HG02798 (cell line): ENCODE measurements around the gene CHST6.
"Not testable (repeated sequence)": the region's sequence is repeated elsewhere in the genome, so short reads cannot be mapped to it uniquely, and the experiment has no call there.

Experiments
- ATAC-seq: cut with Tn5 transposase; IDR thresholded peaks from one replicate; pipeline ENCODE4 v1.9.1; 2021; ENCODE audit warnings: mild to moderate bottlenecking; ENCODE audit not compliant: unreplicated experiment, poor library complexity

The CHST6 gene

DNA sequence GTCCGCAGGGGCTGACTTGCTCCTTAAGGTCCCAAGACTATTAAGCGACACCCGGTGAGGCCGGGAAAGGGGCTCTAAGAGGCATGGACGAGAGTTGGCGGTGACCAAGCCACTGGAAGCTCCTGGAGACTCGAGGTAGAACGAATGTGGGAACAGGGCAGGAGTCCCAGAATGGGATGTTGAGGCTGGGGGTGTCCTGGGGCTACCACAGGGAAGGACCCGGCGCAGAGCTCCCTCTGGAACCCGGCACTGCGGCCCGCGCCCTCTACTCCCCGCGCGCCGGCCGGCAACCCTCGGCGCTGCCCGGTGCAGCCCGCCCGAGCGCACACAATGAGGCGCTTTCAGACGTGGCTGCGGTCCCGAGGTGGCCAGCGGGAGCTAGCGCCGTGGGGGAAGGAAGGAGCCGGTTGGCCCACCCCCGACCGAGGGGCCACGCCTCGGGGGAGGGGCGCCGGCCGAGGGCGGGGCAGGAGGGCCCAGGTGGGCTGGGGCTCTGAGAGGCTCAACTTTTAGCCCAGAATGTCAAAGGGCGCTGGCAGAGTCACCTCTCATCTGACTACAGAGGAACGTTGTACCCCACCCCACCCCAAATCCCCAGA, at the start of gene CHST6:
Gene CHST6, minus strand, starts transcription at position 366 of the 599 bp plus-strand sequence. CDS start 15,613 bp downstream, outside the sequence.
- ATAC-seq = peak; percentile 82

- ATAC-seq = not testable (repeated sequence)
Measured at GRCh38 chr16:75542462-75542861, 47.2 kb upstream of the CHST6 start.

- ATAC-seq = no peak
Measured at GRCh38 chr16:75541236-75541635, 46.0 kb upstream of the CHST6 start.

GRCh38 chr16:75538882-75539565, 43.8 kb upstream of the CHST6 start:
- not testable (repeated sequence) for ATAC-seq

GRCh38 chr16:75537776-75538175, 42.5 kb upstream of the CHST6 start:
- ATAC-seq = no peak

GRCh38 chr16:75535901-75536300, 40.7 kb upstream of the CHST6 start, which contains the start of gene CHST5:
Gene CHST5, minus strand, starts transcription at chr16:75536108. Its CDS starts 5,724 bp downstream, at chr16:75530384.
- no peak for ATAC-seq

DNA sequence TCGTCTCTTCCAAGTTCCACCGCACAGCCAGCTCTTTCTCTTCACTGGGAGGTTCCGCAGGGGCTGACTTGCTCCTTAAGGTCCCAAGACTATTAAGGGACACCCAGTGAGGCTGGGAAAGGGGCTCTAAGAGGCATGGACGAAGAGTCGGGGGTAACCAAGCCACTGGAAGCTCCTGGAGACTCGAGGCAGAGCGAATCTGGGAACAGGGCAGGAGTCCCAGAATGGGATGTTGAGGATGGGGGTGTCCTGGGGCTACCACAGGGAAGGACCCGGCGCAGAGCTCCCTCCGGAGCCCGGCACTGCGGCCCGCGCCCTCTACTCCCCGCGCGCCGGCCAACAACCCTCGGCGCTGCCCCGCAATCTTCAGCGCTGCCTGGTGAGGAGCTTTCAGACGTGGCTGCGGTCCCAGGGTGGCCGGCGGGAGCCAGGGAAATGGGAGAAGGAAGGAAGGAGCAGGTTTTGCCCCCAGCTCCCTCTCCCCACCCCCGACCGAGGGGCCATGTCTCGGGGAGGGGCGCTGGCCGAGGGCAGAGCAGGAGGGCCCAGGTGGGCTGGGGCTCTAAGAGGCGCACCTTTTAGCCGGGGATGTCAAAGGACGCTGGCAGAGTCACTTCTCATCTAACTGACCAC, 40.1 kb upstream of the CHST6 start:
- no peak for ATAC-seq

DNA sequence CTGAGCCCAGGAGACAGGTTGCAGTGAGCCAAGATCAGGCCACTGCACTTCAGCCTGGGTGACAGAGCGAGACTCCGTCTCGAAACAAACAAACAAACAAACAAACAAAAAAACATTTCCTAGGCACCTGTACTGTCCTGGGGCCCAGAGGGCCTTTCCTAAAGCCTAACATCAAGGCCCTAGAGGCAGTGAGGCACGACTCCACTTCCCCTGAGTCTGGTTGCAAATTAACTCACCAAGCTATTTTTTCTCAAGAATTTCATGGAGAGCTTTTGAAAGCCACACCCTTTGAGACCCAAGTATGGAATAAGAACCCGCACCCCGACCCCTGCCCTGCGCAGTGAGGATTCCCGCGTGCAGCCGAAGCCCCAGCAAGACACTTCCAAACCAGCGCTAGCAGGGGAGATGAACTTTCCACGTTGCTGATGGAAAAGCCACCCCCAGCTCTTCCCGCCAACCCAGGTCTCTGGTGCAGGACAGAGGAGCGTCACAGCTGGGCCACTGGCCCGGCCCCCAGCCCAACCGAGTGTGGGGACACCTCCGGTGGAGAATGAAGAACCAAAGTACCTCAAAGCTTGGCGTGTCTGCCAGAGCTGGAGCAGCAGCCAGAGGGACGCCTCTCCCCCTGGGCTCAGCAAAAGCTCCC, 39.4 kb upstream of the CHST6 start:
- no peak for ATAC-seq

GRCh38 chr16:75532791-75533190, 37.5 kb upstream of the CHST6 start:
- ATAC-seq = no peak

GRCh38 chr16:75532142-75532765, 37.0 kb upstream of the CHST6 start:
- no peak for ATAC-seq

DNA sequence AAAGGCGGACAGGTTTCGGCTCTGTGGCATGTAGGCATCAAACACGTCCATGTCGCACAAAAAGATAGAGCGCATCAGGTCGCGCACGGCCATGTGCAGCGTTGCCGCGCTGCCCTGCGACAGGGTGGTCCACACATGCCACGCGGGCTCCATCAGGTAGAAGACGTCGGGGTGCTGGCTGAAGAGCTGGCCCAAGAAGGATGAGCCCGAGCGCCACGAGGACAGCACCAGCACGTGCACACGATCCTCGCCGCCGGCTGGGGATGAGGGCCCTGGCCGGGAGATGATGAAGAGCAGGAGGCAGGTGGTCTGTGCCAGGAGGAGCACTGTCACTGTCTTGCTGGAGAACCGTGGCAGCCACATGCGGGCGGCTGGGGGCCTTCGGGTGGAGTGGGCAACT, 34.7 kb upstream of the CHST6 start:
- ATAC-seq = no peak

DNA sequence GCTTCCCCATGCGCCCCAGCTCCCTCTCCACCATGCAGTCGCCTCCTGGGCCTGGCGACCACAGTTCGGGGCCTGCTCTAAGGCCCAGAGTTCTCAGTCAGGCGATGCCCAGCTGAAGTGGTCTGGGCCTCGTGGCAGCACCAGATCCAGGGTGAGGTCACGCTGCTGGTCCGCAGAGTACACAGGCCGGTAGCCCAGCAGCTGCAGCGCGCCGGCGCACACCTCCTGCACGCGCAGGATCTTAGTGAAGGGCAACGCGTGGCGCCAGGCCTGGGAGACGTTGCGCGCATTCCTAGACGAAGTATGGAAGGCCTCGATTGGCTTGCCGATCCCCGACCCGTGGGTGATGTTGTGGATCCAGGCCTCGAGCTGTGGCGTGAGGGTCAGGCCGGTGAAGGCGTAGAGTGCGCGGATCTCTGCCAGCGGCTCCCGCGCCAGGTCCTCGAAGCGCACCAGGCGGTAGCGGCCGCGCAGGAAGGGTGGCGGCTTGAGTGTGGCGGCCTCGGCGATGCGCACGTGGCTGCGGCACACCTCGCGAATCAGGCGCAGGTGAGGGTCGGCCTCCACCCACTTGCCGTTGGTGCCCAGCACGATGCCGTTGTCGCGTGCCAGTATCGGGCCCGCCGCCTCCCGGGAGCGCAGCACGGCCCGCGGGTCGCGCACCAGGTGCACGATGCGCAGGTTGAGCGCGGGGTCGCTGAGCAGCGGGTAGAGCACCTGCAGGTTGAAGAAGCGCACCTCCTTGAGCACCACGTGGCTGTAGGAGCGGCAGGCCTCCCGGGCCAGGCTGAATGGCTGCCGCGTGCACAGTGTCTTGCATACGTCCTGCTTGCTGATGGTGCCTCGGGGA, 34.0 kb upstream of the CHST6 start:
- no peak for ATAC-seq

DNA sequence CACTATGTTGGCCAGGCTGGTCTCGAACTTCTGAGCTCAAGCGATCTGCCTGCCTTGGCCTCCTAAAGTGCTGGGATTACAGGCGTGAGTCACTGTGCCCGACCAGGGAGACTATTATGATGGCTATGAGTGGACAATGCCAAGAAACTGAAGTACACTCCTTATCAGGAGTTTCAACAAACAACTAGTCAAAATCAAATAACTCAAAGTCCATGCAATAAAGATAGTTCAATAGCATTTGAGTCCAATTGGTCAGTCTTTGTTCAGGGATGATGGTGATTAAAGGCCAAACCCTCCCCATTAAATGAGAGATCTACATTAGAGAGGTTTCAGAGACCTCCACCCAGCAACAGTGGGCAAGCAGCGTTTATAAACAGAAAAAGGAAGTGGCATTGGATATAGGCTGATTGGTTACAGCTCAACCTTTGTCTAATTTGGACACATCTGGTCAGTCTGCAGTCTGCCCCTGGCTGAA, 32.6 kb upstream of the CHST6 start:
- no peak for ATAC-seq

- ATAC-seq = no peak
Measured at GRCh38 chr16:75526032-75526790, 31.0 kb upstream of the CHST6 start.

- no peak for ATAC-seq
Measured at GRCh38 chr16:75519175-75519574, 23.9 kb upstream of the CHST6 start.

- ATAC-seq = not testable (repeated sequence)
Measured at GRCh38 chr16:75516189-75516966, 21.1 kb upstream of the CHST6 start.

GRCh38 chr16:75514296-75514695, 19.1 kb upstream of the CHST6 start:
- ATAC-seq = no peak

GRCh38 chr16:75506574-75506973, 11.3 kb upstream of the CHST6 start:
- no peak for ATAC-seq
